HuH-7.5 (cell line): ENCODE results near the gene CCDC192.
"Not testable (repeated sequence)": the region's sequence is repeated elsewhere in the genome, so short reads cannot be mapped to it uniquely, and the experiment has no call there.

Experiments
- DNase-seq: peaks from one replicate; pipeline ENCODE4 v3.0.0; 2011; ENCODE audit warnings: low spot score

Gene CCDC192

GRCh38 chr5:127699416-127699815 is 3.8 kb upstream of the CCDC192 start:
- DNase-seq, result no peak

- DNase-seq, result no peak
These were observed 2.9 kb upstream of the CCDC192 start for GRCh38 chr5:127700237-127700766.

- DNase-seq, result no peak
These were observed 757 bp upstream of the CCDC192 start for GRCh38 chr5:127702434-127702833.

- no peak for DNase-seq
These were observed 2.1 kb downstream of the CCDC192 start for GRCh38 chr5:127705120-127705892.

GRCh38 chr5:127706691-127707090 is 3.5 kb downstream of the CCDC192 start:
- no peak for DNase-seq

- DNase-seq, result no peak
These were observed 4.0 kb downstream of the CCDC192 start for GRCh38 chr5:127707209-127707608.

GRCh38 chr5:127713083-127713482 is 9.9 kb downstream of the CCDC192 start:
- DNase-seq, result not testable (repeated sequence)

- no peak for DNase-seq
These were observed 15.0 kb downstream of the CCDC192 start for GRCh38 chr5:127718181-127718580.

- DNase-seq, result no peak
These were observed 20.4 kb downstream of the CCDC192 start for GRCh38 chr5:127723571-127723970.

GRCh38 chr5:127725673-127726072 is 22.5 kb downstream of the CCDC192 start:
- no peak for DNase-seq

- DNase-seq, result no peak
These were observed 29.8 kb downstream of the CCDC192 start for GRCh38 chr5:127732963-127733362.

- not testable (repeated sequence) for DNase-seq
These were observed 36.2 kb downstream of the CCDC192 start for GRCh38 chr5:127739348-127739747.

- DNase-seq, result no peak
These were observed 36.7 kb downstream of the CCDC192 start for GRCh38 chr5:127739807-127740384.

GRCh38 chr5:127741412-127741811 is 38.2 kb downstream of the CCDC192 start:
- no peak for DNase-seq

- no peak for DNase-seq
These were observed 41.0 kb downstream of the CCDC192 start for GRCh38 chr5:127744241-127744640.

GRCh38 chr5:127746756-127747155 is 43.6 kb downstream of the CCDC192 start:
- DNase-seq, result no peak

GRCh38 chr5:127752503-127753265 is 49.5 kb downstream of the CCDC192 start:
- not testable (repeated sequence) for DNase-seq

- DNase-seq, result no peak
These were observed 51.1 kb downstream of the CCDC192 start for GRCh38 chr5:127754259-127754658.

GRCh38 chr5:127754706-127755105 is 51.5 kb downstream of the CCDC192 start:
- DNase-seq, result no peak

- DNase-seq, result no peak
These were observed 54.4 kb downstream of the CCDC192 start for GRCh38 chr5:127757576-127757975.

GRCh38 chr5:127758766-127759283 is 55.6 kb downstream of the CCDC192 start:
- DNase-seq, result no peak

GRCh38 chr5:127761869-127762268 is 58.7 kb downstream of the CCDC192 start:
- DNase-seq, result no peak
